OCI-LY7 (cell line): ENCODE results near the gene TM9SF3. TPM values are rescaled to one million over a fixed set of nuclear protein-coding genes. Genes with fewer than 3 reads are reported as not detected.

Experiments
- BruUV-seq: library from RNA; stranded (reverse); fragments of 400-500 nt; replicated peaks from 2 replicates; lab custom pipeline; 2021; lab: Mats Ljungman, UMichigan
- CTCF ChIA-PET: fragments of 300-600 bp; sonication (Branson Sonifier 250); formaldehyde crosslinking; loops from one replicate; lab custom pipeline; 2022; ENCODE audit warnings: antibody characterized with exemption; ENCODE audit not compliant: unreplicated experiment; lab: Charles Lee
- POLR2A ChIA-PET: fragments of 300-600 bp; sonication (Branson Sonifier 250); formaldehyde crosslinking; loops from one replicate; lab custom pipeline; 2022; ENCODE audit warnings: antibody characterized with exemption; lab: Charles Lee
- DNase-seq: peaks from one replicate; pipeline ENCODE4 v3.0.0-alpha.2; 2015; ENCODE audit warnings: low spot score
- H2AFZ ChIP-seq: fragments of 200-600 bp; sonication (generic), shearing (Covaris generic); 2 replicates; pipeline ENCODE4 v1.6.1; 2014; ENCODE audit warnings: mild to moderate bottlenecking, antibody characterized with exemption, low read length, moderate library complexity
- H3K27ac ChIP-seq: fragments of 200-600 bp; sonication (generic); 2 replicates; pipeline ENCODE4 v1.5.1; 2014; ENCODE audit warnings: mixed run types, low read depth, mild to moderate bottlenecking, moderate library complexity, low read length, inconsistent platforms; ENCODE audit not compliant: poor library complexity, severe bottlenecking
- H3K36me3 ChIP-seq: fragments of 200-600 bp; sonication (generic); 2 replicates; pipeline ENCODE4 v1.6.1; 2014; ENCODE audit warnings: mild to moderate bottlenecking, antibody characterized with exemption, low read length, moderate library complexity, mixed read lengths; ENCODE audit not compliant: insufficient read depth
- H3K4me1 ChIP-seq: fragments of 200-600 bp; sonication (generic); 2 replicates; pipeline ENCODE4 v1.5.1; 2014; ENCODE audit warnings: mild to moderate bottlenecking, low read length; ENCODE audit not compliant: insufficient read depth, poor library complexity, severe bottlenecking
- H3K4me2 ChIP-seq: fragments of 200-600 bp; sonication (generic); 2 replicates; pipeline ENCODE4 v1.6.1; 2014; ENCODE audit warnings: mild to moderate bottlenecking, low read length
- H3K4me3 ChIP-seq: fragments of 200-600 bp; sonication (generic); 2 replicates; pipeline ENCODE4 v1.5.1; 2014; ENCODE audit warnings: mild to moderate bottlenecking, low read depth, low read length; ENCODE audit not compliant: poor library complexity, severe bottlenecking
- H3K79me2 ChIP-seq: fragments of 200-600 bp; sonication (generic); 2 replicates; pipeline ENCODE4 v1.6.1; 2016; ENCODE audit warnings: low read depth, mild to moderate bottlenecking, low read length, moderate library complexity, mixed read lengths; ENCODE audit not compliant: insufficient read depth
- H3K9me2 ChIP-seq: fragments of 200-600 bp; sonication (generic); 2 replicates; pipeline ENCODE4 v1.6.1; 2016; ENCODE audit warnings: mild to moderate bottlenecking, low read length, mixed read lengths; ENCODE audit not compliant: insufficient read depth
- H3K9me3 ChIP-seq: fragments of 200-600 bp; sonication (generic); 2 replicates; pipeline ENCODE4 v1.6.1; 2014; ENCODE audit warnings: mild to moderate bottlenecking, mixed run types, low read length, mixed read lengths
- H4K20me1 ChIP-seq: fragments of 200-600 bp; sonication (generic); 2 replicates; pipeline ENCODE4 v1.6.1; 2014; ENCODE audit warnings: mild to moderate bottlenecking, antibody characterized with exemption, low read length, moderate library complexity, mixed read lengths; ENCODE audit not compliant: insufficient read depth
- EZH2phosphoT487 ChIP-seq: fragments of 200-600 bp; sonication (generic); IDR thresholded peaks from 2 replicates; pipeline ENCODE4 v1.6.1; 2018; ENCODE audit warnings: low read depth, borderline replicate concordance, mild to moderate bottlenecking, mixed run types, antibody characterized with exemption, low read length, moderate library complexity, mixed read lengths
- intact Hi-C: fragments of 100-400 bp; cut with micrococcal nuclease; formaldehyde crosslinking; loops from one replicate; pipeline ENCODE4 v1.10.0; 2022; ENCODE audit not compliant: unreplicated experiment
- total RNA-seq, 2 experiments: library from RNA; depleted of rRNA in 1 of 2; stranded (reverse); fragments of >200 nt in 1 of 2; shearing (Covaris generic) in 1 of 2; gene quantifications; 2 replicates each; pipeline ENCODE4 v1.2.3, GENCODE V29; 2014 to 2022
- TF ChIP-seq, protein P1 (sequence below): fragments of 200-600 bp; sonication (generic); conservative IDR thresholded peaks from 2 replicates; pipeline ENCODE4 v1.5.1; 2014; ENCODE audit warnings: mild to moderate bottlenecking, antibody characterized with exemption, low read length, moderate library complexity, mixed read lengths

TM9SF3 gene
- total RNA-seq, 2 experiments from 2014 or later, result 23.0 to 88.8 TPM

DNA sequence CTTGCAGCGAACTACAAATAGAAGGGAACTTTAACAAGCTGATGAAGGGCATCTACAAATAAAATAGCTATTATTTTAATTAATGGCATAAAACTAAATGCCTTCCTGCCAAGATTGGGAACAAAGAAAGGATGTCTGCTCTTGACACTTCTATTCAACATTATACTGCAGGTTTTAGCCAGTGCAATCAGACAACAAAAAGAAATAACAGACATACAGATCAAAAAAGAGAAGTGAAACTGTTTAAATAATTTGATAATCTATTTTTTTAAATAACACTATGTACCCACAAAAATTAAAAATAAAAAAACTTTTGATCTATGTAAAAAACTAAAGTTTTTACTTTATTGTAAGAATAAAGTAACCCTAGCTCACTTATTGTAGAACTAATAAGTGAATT, 50.7 kb downstream of the TM9SF3 start:
- intact Hi-C loops, result no loop called here
- H2AFZ ChIP-seq, result no peak overlapping the region
- BruUV-seq, result no TSS peak
- no peak overlapping the region for H3K4me3 ChIP-seq
- no peak overlapping the region for H3K27ac ChIP-seq
- H3K79me2 ChIP-seq, result peaks cover 11% of the 10 kb centered on the region; the same call in 1 of the 2 replicates
- H3K4me2 ChIP-seq, result no peak overlapping the region
- no peaks in the 10 kb centered on the region; the same call in 1 of the 2 replicates for H3K9me3 ChIP-seq
- peaks cover 10% of the 10 kb centered on the region for H3K4me1 ChIP-seq
- DNase-seq, result no peak
- ChIA-PET CTCF (no interaction called here), POLR2A (interaction anchor here (0.6 to 1.8 kb wide), 4 partner anchors 8 to 169 kb away, joined by 3 to 12 read pairs (median 7); no protein-coding TSS in a partner anchor)
- TF ChIP-seq EZH2phosphoT487, result no peak
- peaks cover 78% of the 10 kb centered on the region for H3K36me3 ChIP-seq
- no peaks in the 10 kb centered on the region for H4K20me1 ChIP-seq
- no peaks in the 10 kb centered on the region for H3K9me2 ChIP-seq

DNA sequence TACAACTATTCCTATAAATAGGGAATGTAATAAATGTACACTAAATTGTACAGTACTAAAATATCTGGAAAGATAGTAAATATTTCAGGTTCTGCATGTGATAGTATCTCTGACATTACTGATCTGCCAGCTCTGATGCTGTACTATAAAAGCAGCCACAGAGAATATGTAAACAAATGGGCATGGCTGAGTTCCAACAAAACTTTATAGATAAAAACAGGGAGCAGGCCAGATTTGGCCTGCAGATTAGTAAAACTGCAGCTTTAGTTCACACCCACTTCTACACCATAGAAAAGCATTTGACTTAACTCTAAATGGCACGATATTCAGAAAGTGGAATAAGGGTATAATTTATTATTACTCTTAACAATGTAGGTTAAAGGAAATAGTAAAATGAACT, 54.3 kb downstream of the TM9SF3 start:
- ChIA-PET CTCF (no interaction called here), POLR2A (interaction anchor here (0.6 kb wide), 1 partner anchor 17 kb away, joined by 3 read pairs; no protein-coding TSS in a partner anchor)
- no peak for DNase-seq
- Histone ChIP-seq H3K9me3 (no peaks in the 10 kb centered on the region), H4K20me1 (no peaks in the 10 kb centered on the region), H3K4me3 (no peak overlapping the region), H3K36me3 (peaks cover 78% of the 10 kb centered on the region), H3K79me2 (peaks cover 11% of the 10 kb centered on the region; the same call in 1 of the 2 replicates), H3K9me2 (no peaks in the 10 kb centered on the region), H3K4me1 (peaks cover 10% of the 10 kb centered on the region), H2AFZ (no peak overlapping the region), H3K27ac (no peak overlapping the region), H3K4me2 (no peak overlapping the region)
- intact Hi-C loops, result no loop called here
- TF ChIP-seq, protein P1, sequence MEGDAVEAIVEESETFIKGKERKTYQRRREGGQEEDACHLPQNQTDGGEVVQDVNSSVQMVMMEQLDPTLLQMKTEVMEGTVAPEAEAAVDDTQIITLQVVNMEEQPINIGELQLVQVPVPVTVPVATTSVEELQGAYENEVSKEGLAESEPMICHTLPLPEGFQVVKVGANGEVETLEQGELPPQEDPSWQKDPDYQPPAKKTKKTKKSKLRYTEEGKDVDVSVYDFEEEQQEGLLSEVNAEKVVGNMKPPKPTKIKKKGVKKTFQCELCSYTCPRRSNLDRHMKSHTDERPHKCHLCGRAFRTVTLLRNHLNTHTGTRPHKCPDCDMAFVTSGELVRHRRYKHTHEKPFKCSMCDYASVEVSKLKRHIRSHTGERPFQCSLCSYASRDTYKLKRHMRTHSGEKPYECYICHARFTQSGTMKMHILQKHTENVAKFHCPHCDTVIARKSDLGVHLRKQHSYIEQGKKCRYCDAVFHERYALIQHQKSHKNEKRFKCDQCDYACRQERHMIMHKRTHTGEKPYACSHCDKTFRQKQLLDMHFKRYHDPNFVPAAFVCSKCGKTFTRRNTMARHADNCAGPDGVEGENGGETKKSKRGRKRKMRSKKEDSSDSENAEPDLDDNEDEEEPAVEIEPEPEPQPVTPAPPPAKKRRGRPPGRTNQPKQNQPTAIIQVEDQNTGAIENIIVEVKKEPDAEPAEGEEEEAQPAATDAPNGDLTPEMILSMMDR, result no peak
- no peak for TF ChIP-seq EZH2phosphoT487
- no TSS peak for BruUV-seq

DNA sequence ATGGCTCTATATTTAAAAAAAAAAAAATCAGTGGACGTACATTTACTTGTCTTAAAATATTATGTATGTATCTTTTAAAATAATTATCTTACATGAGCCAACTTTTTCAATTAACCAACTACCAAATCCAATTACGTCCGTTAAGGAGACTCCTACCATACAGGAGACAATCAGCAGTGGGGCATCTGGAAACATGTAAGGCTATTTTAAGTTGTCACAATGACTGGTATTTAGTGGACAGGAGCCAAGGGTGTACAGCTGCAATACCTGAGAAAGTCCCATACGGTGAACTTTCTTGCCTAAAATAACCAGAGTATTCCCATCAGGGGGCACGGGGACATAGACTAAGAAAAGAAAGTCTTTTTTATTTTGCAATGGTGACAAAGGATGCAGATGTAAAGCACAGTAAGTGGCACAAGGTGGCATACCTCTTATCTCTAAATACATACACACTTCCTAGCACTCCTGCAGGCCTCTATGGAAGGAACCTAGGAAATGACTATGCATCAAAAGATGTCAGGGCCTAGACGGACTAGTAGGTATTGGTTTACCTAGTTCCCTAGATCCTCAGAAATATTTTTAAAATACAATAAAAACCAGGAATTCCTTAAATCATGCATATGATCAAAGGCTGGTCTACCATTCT, 57.1 kb downstream of the TM9SF3 start:
- no peak for DNase-seq
- CTCF ChIA-PET, result no interaction called here

More for the DNA sequence above, 57.1 kb downstream of the TM9SF3 start:
- Histone ChIP-seq H3K9me3 (no peaks in the 10 kb centered on the region), H3K4me2 (no peak overlapping the region), H3K9me2 (no peaks in the 10 kb centered on the region), H3K27ac (no peak overlapping the region), H4K20me1 (no peaks in the 10 kb centered on the region), H3K4me1 (no peaks in the 10 kb centered on the region), H3K79me2 (no peaks in the 10 kb centered on the region; the same call in 1 of the 2 replicates), H3K36me3 (peaks cover 91% of the 10 kb centered on the region), H2AFZ (no peak overlapping the region), H3K4me3 (no peak overlapping the region)
- TF ChIP-seq, protein P1, result 0 out of 2 replicates have a peak, but pooled peaks have one; percentile 15
- TF ChIP-seq EZH2phosphoT487, result no peak
- POLR2A ChIA-PET, result no interaction called here
- intact Hi-C loops, result no loop called here
- no TSS peak for BruUV-seq
